ENCODE data around the gene STAG1. TPM values are rescaled to one million over a fixed set of nuclear protein-coding genes. Genes with fewer than 3 reads are reported as not detected.

STAG1 gene
- polyA plus RNA-seq, 1 of the 3 experiments (the other 2 are of a cell fraction): 5.5 TPM

DNA sequence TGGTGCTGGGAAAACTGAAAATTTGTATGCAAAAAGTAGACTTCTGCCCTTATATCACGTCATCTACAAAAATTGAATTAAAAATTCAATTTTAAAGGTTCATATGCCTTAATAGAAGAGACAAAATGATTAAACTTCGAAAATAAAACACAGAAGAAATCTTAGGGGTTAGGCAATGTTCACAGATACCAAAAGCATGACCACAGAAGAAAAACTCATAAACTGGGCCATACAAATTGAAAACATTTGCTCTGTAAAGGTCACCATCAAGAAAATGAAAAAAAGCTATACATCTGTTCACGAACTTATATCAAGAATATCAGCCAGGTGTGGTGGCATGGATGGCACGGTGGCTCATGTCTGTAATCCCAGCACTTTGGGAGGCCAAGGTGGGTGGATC lies 257.0 kb downstream of the STAG1 start (continued):
- TF ChIP-seq RCOR1 (IDR thresholded peaks at IDR 0.05; ENCODE audit: low read length) (no peak), RFX5 (IDR thresholded peaks at IDR 0.05; ENCODE audit: low read length) (no peak), NRF1 (IDR thresholded peaks at IDR 0.05; ENCODE audit: low read depth, low read length) (no peak)
- TF ChIP-seq, protein P1, sequence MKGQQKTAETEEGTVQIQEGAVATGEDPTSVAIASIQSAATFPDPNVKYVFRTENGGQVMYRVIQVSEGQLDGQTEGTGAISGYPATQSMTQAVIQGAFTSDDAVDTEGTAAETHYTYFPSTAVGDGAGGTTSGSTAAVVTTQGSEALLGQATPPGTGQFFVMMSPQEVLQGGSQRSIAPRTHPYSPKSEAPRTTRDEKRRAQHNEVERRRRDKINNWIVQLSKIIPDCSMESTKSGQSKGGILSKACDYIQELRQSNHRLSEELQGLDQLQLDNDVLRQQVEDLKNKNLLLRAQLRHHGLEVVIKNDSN (IDR thresholded peaks at IDR 0.05; ENCODE audit: borderline replicate concordance, low read depth): no peak

DNA sequence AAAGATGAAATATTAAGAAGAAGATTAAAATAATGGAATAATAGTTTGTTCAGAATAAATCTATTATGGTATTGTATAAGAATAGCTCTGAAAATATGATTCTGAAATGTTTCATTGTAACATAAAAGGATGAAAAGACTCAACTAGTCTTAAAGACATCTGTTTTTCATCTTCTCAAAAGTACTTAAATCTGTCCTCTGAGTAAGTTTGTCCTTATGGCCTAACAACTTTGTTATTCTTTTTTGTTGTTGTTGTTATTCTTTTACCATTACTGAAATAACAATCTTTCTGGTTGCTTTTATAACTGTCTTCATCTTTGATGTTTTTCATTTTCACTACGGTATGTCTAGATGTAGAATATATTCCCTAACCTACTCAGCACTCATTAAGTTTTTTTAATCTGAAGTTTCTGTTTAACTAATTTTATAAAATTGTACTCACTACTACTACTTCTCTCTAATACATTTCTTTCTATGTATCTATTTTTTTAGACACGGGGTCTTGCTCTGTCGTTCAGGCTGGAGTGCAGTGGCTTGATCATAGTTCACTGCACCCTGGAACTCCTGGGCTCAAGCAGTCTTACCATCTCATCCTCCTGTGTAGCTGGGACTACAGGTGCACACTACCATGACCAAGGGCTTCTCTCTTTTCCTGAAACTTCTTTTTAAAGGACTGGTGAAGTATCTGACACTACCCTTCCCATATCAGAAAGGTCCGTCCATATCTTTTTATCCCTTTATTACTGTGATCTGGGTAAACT lies 261.4 kb downstream of the STAG1 start:
- Histone ChIP-seq H3K9ac (no peak overlapping the region), H3K27me3 (ENCODE audit: insufficient read depth) (no peaks in the 10 kb centered on the region), H3K4me3 (ENCODE audit: low read depth in 2 of 2, low read length in 1 of 2) (no peak overlapping the region), H3K9me2 (no peaks in the 10 kb centered on the region; the same call in 1 of the 2 replicates), H3K27ac (ENCODE audit: low read depth in 2 of 2, low read length in 1 of 2) (no peak overlapping the region), H2AFZ (ENCODE audit: low read depth) (no peak overlapping the region), H3K79me2 (ENCODE audit: insufficient read depth) (no peaks in the 10 kb centered on the region), H3K4me2 (no peak overlapping the region), H3K4me1 (ENCODE audit: control insufficient read depth in 1 of 2, insufficient read depth in 2 of 2, low read depth in 1 of 2, low read length in 1 of 2) (no peaks in the 10 kb centered on the region), H3K9me3 (peaks cover 3% of the 10 kb centered on the region; the same call in 1 of the 2 replicates), H3K36me3 (replicated peaks in 1 of 2; ENCODE audit: control insufficient read depth in 1 of 2, insufficient read depth in 2 of 2, low read length in 1 of 2) (peaks cover 2 to 52% of the 10 kb centered on the region in 2 experiments), H3F3A (replicated peaks; ENCODE audit: insufficient read depth) (no peaks in the 10 kb centered on the region), H4K20me1 (ENCODE audit: insufficient read depth) (no peaks in the 10 kb centered on the region)
- no peak for DNase-seq
- TF ChIP-seq, protein P2, sequence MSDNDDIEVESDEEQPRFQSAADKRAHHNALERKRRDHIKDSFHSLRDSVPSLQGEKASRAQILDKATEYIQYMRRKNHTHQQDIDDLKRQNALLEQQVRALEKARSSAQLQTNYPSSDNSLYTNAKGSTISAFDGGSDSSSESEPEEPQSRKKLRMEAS (IDR thresholded peaks at IDR 0.05; ENCODE audit: low read depth): no peak
- no peak for TF ChIP-seq PBX3 (IDR thresholded peaks at IDR 0.05)
- TF ChIP-seq NFIC (IDR thresholded peaks at IDR 0.05; ENCODE audit: borderline replicate concordance): no peak
- no peak for TF ChIP-seq MEF2A (IDR thresholded peaks at IDR 0.05; ENCODE audit: borderline replicate concordance, low read depth)
- TF ChIP-seq CTCF (IDR thresholded peaks at IDR 0.05): no peak
- no peak for TF ChIP-seq RXRA (IDR thresholded peaks at IDR 0.05; ENCODE audit: borderline replicate concordance, low read depth)
- no peak for TF ChIP-seq FOSL2 (IDR thresholded peaks at IDR 0.05; ENCODE audit: borderline replicate concordance, low read depth)
- TF ChIP-seq JUND (IDR thresholded peaks at IDR 0.05): no peak
- TF ChIP-seq RAD21 (IDR thresholded peaks at IDR 0.05; ENCODE audit: low read length): no peak
- CTCF ChIA-PET: no interaction called here
- whole genome bisulfite sequencing (ENCODE audit: low lambda C conversion rate): 96% methylated on average over 4 of the region's 4 CpGs
- POLR2A ChIA-PET: no interaction called here
